K562 (cell line): ENCODE data around the gene OGDH. TPM values are rescaled to one million over a fixed set of nuclear protein-coding genes. Genes with fewer than 3 reads are reported as not detected.

ENCODE experiments used
- ATAC-seq: fragments of 200-7000 bp; cut with Tn5 transposase; 3 replicates; pipeline ENCODE4 v1.9.1; 2020; ENCODE audit warnings: moderate library complexity
- BruUV-seq: library from RNA; stranded (reverse); fragments of 400-500 nt; replicated peaks from 2 replicates; lab custom pipeline; 2021; lab: Mats Ljungman, UMichigan
- CTCF ChIA-PET: fragments of 300-600 bp; formaldehyde crosslinking; extraction: SDS; loops from one replicate; lab custom pipeline; 2021; ENCODE audit warnings: low intra/inter-chr PET ratio; lab: Yijun Ruan, JAX
- POLR2A ChIA-PET: fragments of 300-600, 350-650 bp; sonication (Branson Sonifier 250); formaldehyde crosslinking; extraction: SDS; loops from one replicate; lab custom pipeline; 2021; ENCODE audit warnings: antibody characterized with exemption, inconsistent platforms; lab: Yijun Ruan, JAX
- DNase-seq, 4 experiments: peaks; one replicate each; pipeline versions ENCODE4 v3.0.0 to v3.0.0-alpha.2; 2011 to 2018; ENCODE audit warnings: low spot score in 3 of 4, mixed read lengths in 3 of 4; ENCODE audit errors: extremely low read depth in 1 of 4
- FAIRE-seq: peaks from 2 replicates; lab custom pipeline; 2011; peaks lifted over from hg19 to GRCh38; lab: Jason Lieb, UNC
- H2AFZ ChIP-seq: 2 replicates; pipeline ENCODE4 v1.6.0; 2011; ENCODE audit warnings: low read depth, low read length, control low read depth, inconsistent platforms
- H3K27ac ChIP-seq: fragments of 200-600 bp; 3 replicates; pipeline ENCODE4 v1.8.0; 2011; ENCODE audit warnings: low read depth, mild to moderate bottlenecking, control low read depth, inconsistent platforms, low read length, moderate library complexity, mixed read lengths; ENCODE audit errors: extremely low read depth
- H3K27me3 ChIP-seq, 2 experiments: fragments of 300-600 bp in 1 of 2; 2 replicates in 1 of 2; 3 replicates in 1 of 2; pipeline versions ENCODE4 v1.6.0 to v1.8.0; 2011; ENCODE audit warnings: inconsistent platforms in 2 of 2, low read length in 2 of 2, mild to moderate bottlenecking in 1 of 2, mixed read lengths in 1 of 2, moderate library complexity in 1 of 2; ENCODE audit not compliant: control insufficient read depth in 2 of 2, insufficient read depth in 2 of 2
- H3K36me3 ChIP-seq: fragments of 300-600 bp; 3 replicates; pipeline ENCODE4 v1.8.0; 2011; ENCODE audit warnings: mild to moderate bottlenecking, low read length, inconsistent platforms; ENCODE audit not compliant: control insufficient read depth, insufficient read depth
- H3K4me1 ChIP-seq, 2 experiments: fragments of 200-600 bp in 1 of 2; replicated peaks in 1 of 2; 2 replicates in 1 of 2; 3 replicates in 1 of 2; pipeline versions ENCODE4 v1.5.1 to v1.8.0; 2011; ENCODE audit warnings: inconsistent platforms in 2 of 2, low read length in 2 of 2, mild to moderate bottlenecking in 1 of 2, mixed read lengths in 1 of 2, moderate library complexity in 1 of 2; ENCODE audit not compliant: control insufficient read depth in 2 of 2, insufficient read depth in 2 of 2
- H3K4me2 ChIP-seq: 2 replicates; pipeline ENCODE4 v1.6.1; 2011; ENCODE audit warnings: low read length, control low read depth, inconsistent platforms, mixed read lengths; ENCODE audit not compliant: insufficient read depth
- H3K4me3 ChIP-seq: fragments of 200-600 bp; sonication (generic), shearing (Covaris generic); 2 replicates; pipeline ENCODE4 v1.5.1; 2016; ENCODE audit warnings: control low read depth, inconsistent platforms
- H3K79me2 ChIP-seq: fragments of 200-600 bp; 3 replicates; pipeline ENCODE4 v1.8.0; 2011; ENCODE audit warnings: low read length, inconsistent platforms; ENCODE audit not compliant: control insufficient read depth, insufficient read depth
- H3K9ac ChIP-seq, 2 experiments: 2 replicates each; pipeline versions ENCODE4 v1.6.0 to v1.6.1; 2011; ENCODE audit warnings: low read depth in 2 of 2, low read length in 2 of 2, control low read depth in 1 of 2, inconsistent platforms in 1 of 2, mild to moderate bottlenecking in 1 of 2, mixed read lengths in 1 of 2; ENCODE audit not compliant: insufficient read depth in 1 of 2
- H3K9me1 ChIP-seq: one replicate; pipeline ENCODE4 v1.6.0; 2011; ENCODE audit warnings: inconsistent platforms, mild to moderate bottlenecking, low read length, moderate library complexity; ENCODE audit not compliant: control insufficient read depth, insufficient read depth
- H3K9me3 ChIP-seq: replicated peaks from 2 replicates; pipeline ENCODE4 v1.5.1; 2011; ENCODE audit warnings: low read depth, low read length, inconsistent platforms; ENCODE audit not compliant: control insufficient read depth, insufficient read depth
- H4K20me1 ChIP-seq: replicated peaks from 2 replicates; pipeline ENCODE4 v1.6.1; 2011; ENCODE audit warnings: low read length, inconsistent platforms, mixed read lengths; ENCODE audit not compliant: control insufficient read depth, insufficient read depth
- GATAD2B ChIP-seq: fragments of 450-650 bp; IDR thresholded peaks from 2 replicates; pipeline ENCODE4 v1.6.1; 2017; ENCODE audit warnings: mild to moderate bottlenecking, borderline replicate concordance
- XRCC3 ChIP-seq: fragments of 450-650 bp; IDR thresholded peaks from 2 replicates; pipeline ENCODE4 v1.6.1; 2017; ENCODE audit warnings: mild to moderate bottlenecking, moderate library complexity
- WGBS: fragments of 100-300 bp; shearing (Covaris generic); methylation state at CpG from one replicate; pipeline ENCODE4 v1.1.6; 2016; ENCODE audit warnings: low coverage, mixed read lengths; ENCODE audit not compliant: insufficient coverage; ENCODE audit errors: missing lambda C conversion rate; 5-methylcytosine and 5-hydroxymethylcytosine counted together
- in situ Hi-C: fragments of 300-500 bp; cut with MboI; formaldehyde crosslinking; loops from 4 replicates; pipeline ENCODE4 v1.15.0; 2018; ENCODE audit warnings: inconsistent platforms, mixed read lengths
- intact Hi-C: fragments of 100-400 bp; cut with micrococcal nuclease; formaldehyde crosslinking; loops from 2 replicates; pipeline ENCODE4 v1.14.2; 2022
- polyA plus RNA-seq, 8 experiments: library from polyadenylated mRNA; depleted of rRNA in 4 of 8; stranded (reverse) in 5 of 8; unstranded in 3 of 8; fragments of >200 nt; fragmentation: Nextera tagmentation in 2 of 8; fragmentation: Illumina TruSeq in 1 of 8; extraction: Ambion mirVana in 2 of 8; extraction: Trizol in 1 of 8; gene quantifications; 2 replicates each; pipeline versions ENCODE4 v1.2.1 to v1.2.3, GENCODE V29; 2011 to 2014; ENCODE audit warnings: inconsistent platforms in 1 of 8, missing spikeins in 1 of 8
- total RNA-seq, 7 experiments: library from RNA; depleted of rRNA in 6 of 7; stranded (reverse); fragments of >200 nt in 6 of 7; fragmentation: Illumina TruSeq in 2 of 7; extraction: Trizol in 2 of 7; gene quantifications; 2 replicates each; pipeline versions ENCODE4 v1.2.1 to v1.2.3, GENCODE V29; 2011 to 2021; ENCODE audit warnings: low replicate concordance in 1 of 7
- TF ChIP-seq, protein P1 (sequence below): fragments of 250-450 bp; sonication (Bioruptor Pico); IDR thresholded peaks from 2 replicates; pipeline ENCODE4 v1.4.0; 2020; ENCODE audit warnings: mild to moderate bottlenecking

Gene OGDH
- total and polyA plus RNA-seq, 9 of the 15 experiments (the other 6 are each of a cell fraction or from before 2014, with no cell fraction given), result 3.1 to 80.3 (median 23.5) TPM

- peaks cover 25% of the 10 kb centered on the region for H3K79me2 ChIP-seq
- BruUV-seq, result no TSS peak
- intact Hi-C loops (no loop called here), in situ Hi-C loops (no loop called here)
- no peak overlapping the region for H3K4me2 ChIP-seq
- TF ChIP-seq XRCC3 (no peak), GATAD2B (no peak)
- TF ChIP-seq, protein P1, sequence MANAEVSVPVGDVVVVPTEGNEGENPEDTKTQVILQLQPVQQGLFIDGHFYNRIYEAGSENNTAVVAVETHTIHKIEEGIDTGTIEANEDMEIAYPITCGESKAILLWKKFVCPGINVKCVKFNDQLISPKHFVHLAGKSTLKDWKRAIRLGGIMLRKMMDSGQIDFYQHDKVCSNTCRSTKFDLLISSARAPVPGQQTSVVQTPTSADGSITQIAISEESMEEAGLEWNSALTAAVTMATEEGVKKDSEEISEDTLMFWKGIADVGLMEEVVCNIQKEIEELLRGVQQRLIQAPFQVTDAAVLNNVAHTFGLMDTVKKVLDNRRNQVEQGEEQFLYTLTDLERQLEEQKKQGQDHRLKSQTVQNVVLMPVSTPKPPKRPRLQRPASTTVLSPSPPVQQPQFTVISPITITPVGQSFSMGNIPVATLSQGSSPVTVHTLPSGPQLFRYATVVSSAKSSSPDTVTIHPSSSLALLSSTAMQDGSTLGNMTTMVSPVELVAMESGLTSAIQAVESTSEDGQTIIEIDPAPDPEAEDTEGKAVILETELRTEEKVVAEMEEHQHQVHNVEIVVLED, result no peak
- no peak overlapping the region for H3K27ac ChIP-seq
- CTCF ChIA-PET, result no interaction called here
- H3K27me3 ChIP-seq, result no peaks in the 10 kb centered on the region
- POLR2A ChIA-PET, result interaction anchor here (0.6 to 0.8 kb wide), 3 partner anchors 13 to 465 kb away, joined by 3 read pairs; no protein-coding TSS in a partner anchor
- no peaks in the 10 kb centered on the region for H3K9me3 ChIP-seq
- H3K4me1 ChIP-seq, result peaks cover 21 to 27% of the 10 kb centered on the region in 2 experiments
- no peak for DNase-seq
- no peak for ATAC-seq
- FAIRE-seq, result no peak
- no peak overlapping the region for H2AFZ ChIP-seq
- WGBS, result 80% methylated on average over 4 of the region's 4 CpGs
- H3K4me3 ChIP-seq, result no peak overlapping the region
- H3K9me1 ChIP-seq, result no peaks in the 10 kb centered on the region
- H3K9ac ChIP-seq, result no peak overlapping the region; a peak in 1 of 4 replicates
- H4K20me1 ChIP-seq, result peaks cover 6% of the 10 kb centered on the region; the same call in 1 of the 2 replicates
- peaks cover 41% of the 10 kb centered on the region; the same call in 2 of the 3 replicates for H3K36me3 ChIP-seq
Measured at GRCh38 chr7:44632196-44632595, 25.8 kb downstream of the OGDH start.
